SW 1271 (cell line): ENCODE data around the gene SNU13.
"Not testable (repeated sequence)": the region's sequence is repeated elsewhere in the genome, so short reads cannot be mapped to it uniquely, and the experiment has no call there.

Experiments used
- DNase-seq, 2 experiments: peaks; one replicate each; lab custom pipeline; 2025; lab: John Stamatoyannopoulos, UW

Gene SNU13

GRCh38 chr22:41688365-41689211, at the start of gene SNU13:
TSS of gene SNU13 (minus strand) at chr22:41688867. CDS start at chr22:41688796, 71 bp downstream.
- peak; percentile 85 to 87 for DNase-seq

DNA sequence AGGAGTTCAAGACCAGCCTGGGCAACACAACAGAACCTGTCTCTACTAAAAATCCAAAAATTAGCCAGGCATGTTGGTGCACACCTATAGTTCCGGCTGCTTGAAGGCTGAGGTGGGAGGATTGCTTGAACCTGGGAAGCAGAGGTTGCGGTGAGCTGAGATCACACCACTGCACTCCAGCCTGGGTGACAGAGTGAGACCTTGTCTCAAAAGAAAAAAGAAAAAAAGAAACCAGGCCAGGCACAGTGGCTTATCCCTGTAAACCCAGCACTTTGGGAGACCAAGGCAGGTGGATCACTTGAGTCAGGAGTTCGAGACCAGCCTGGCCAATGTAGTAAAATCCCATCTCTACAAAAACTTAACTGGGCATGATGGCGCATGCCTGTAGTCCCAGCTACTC, 44.6 kb upstream of the SNU13 start:
- not testable (repeated sequence) for DNase-seq

- no peak for DNase-seq
Observed at GRCh38 chr22:41732096-41732772, 43.6 kb upstream of the SNU13 start.

DNA sequence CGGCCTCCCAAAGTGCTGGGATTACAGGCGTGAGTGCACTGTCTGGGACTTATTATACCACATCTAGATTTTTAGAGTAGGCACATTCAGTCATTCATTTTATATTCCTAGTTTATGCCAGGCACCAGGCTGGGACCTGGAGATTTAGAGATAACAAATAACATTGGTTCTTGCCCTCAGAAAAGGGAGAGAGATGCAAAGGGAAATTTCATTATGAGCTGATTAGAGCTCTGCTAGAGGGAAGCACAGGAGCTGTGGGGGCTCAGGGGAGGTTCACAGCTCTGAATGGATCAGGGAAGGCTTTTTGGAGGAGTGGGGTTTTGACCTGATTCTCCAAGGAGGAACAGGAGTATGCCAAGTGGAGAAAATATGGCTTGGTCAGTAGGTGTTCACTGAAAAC, 42.9 kb upstream of the SNU13 start:
- no peak for DNase-seq

GRCh38 chr22:41725510-41726110, 36.9 kb upstream of the SNU13 start:
- no peak for DNase-seq

DNA sequence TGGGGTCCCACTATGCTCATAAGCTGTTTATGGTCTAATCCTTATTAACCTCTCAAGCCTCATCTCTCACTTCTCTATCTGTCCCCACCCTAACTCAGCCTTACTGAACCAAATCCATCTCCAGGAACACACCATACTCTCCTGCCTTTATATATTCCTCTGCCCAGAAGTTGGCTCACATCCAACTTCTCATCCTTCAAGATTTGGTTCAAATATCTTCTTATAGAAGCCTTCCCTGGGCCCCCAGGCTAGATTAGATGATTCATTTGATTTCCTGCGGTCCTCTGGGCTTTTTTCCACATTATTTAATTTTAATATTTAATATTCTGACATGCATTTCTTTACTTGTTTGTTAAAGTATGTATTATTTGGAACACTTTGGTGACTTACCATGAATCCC, 33.8 kb upstream of the SNU13 start:
- DNase-seq: no peak

GRCh38 chr22:41713004-41713403, 24.3 kb upstream of the SNU13 start:
- DNase-seq: no peak

DNA sequence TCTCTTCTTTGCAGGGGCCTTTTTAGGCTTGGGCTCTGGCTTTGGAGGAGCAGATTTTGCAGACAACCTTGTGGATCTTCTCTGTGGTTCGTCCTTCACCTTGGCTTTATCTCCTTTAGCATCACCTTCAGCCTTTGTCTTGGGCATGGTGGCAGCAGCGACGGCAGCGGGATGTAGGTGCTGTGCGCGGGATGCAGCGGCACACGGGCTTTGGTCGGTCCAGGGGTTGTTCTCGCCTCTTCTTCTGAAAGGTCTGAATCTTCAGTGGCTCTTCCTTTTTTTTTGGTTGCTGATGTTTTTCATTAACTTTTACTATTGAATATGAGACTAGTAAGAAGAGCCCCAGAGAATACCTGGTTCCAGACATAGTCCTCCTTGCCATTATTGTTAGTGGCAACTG, 20.7 kb upstream of the SNU13 start:
- DNase-seq: no peak

GRCh38 chr22:41702763-41703162, 14.1 kb upstream of the SNU13 start:
- no peak for DNase-seq

GRCh38 chr22:41700108-41700364, 11.4 kb upstream of the SNU13 start:
- no peak for DNase-seq

DNA sequence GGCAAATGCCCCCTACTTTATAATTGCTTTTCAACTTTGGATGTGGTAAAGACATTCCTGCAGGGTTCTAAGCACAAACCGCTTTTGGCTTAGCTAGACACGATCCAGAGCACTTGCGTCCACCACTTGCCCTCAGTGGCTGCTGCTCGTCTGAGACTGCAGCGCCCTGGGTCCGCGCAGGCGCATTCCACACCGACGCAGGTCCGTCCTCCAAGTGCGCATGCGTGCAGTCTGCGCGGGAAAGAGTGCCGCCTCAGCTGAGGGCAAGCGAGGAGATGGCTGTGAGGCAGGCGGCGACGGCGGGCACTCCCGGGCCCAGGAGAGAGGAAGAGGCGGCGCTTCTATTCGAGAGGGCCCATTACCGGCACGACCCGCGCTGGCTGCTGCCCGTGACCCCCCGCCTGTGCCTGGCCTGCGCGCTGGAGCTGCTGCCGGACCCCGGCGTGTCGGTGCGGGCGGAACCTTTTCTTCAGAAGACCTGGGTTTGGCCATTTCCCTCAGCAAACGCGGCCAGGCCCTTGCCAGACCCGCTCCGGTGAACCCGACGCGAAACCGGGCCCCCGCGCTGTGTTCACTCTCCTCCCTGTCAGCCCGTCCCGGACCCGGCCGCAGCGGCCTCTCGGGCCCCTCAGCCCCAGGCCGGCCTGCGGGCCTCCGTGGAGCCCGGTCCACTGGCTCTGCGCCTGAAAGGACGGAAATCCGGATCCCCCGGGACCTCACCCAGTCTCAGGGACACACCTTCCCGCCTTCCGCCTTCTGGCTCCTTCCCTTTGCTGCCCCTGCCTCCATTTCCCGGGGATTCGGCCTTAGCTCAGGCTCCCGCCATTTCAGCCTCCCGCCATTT, 10.8 kb upstream of the SNU13 start, which contains the start of gene MEI1:
TSS of gene MEI1 (plus strand) at position 240 of the 844 bp plus-strand sequence. CDS start at position 276, 36 bp downstream.
- peak; percentile 57 to 82 for DNase-seq

DNA sequence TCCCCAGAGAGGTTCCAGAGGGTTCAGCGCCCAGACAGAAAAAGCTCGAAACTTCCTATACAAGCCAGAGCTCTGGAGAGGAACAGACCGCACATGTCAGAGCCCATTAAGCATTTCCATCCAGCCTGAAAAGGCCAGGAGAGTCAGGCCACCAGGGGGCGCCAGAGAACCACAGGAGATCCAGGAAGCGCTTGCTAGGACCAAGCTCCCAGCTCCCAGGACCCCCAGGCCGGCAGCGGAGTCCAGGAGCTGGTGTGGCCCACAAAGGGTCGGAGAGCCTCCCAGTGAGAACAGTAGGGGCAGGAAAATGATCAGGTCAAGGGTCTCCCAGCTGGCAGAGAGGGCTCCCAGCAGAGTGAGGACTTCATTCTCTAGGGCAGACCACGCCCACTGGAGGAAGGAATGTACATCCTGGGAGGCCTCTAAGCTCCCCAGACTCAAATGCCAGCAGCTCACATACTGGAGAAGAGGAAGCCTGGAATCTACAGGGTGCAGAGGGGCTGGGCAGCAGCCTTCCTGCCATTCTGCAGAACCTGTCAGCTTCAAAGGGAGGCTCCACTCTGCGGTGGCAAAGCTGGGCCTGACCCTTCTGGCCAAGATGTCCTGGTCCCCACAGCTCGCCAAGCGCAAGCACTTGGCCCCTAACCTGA, 8.6 kb upstream of the SNU13 start:
- peak; percentile 12 to 61 for DNase-seq

- DNase-seq: no peak
Observed at GRCh38 chr22:41696703-41697102, 8.0 kb upstream of the SNU13 start.

- DNase-seq: no peak
Observed at GRCh38 chr22:41695211-41695610, 6.5 kb upstream of the SNU13 start.

DNA sequence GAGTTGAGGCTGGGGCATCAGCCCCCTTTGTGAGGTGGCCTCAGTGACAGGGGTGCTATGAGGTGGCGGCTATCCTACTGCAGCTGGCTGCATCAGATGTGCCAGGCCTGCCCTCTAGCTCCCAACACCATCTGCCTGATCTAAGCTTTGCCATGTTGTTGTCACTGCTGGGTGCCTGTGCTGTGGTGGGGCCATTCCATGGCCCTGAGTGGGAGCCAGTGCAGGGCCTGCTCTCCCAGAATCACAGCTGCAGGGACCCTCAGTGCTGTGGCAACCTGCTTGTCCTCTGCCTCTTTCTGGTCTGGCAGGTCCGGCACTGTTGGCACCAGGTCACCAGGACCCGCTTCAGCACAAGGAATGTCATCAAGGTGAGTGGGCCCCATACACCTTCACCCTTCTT, 1.8 kb upstream of the SNU13 start:
- DNase-seq: no peak

- DNase-seq: peak in 1 of 2 experiments; percentile 11
Observed at GRCh38 chr22:41687901-41688364, 734 bp downstream of the SNU13 start.

DNA sequence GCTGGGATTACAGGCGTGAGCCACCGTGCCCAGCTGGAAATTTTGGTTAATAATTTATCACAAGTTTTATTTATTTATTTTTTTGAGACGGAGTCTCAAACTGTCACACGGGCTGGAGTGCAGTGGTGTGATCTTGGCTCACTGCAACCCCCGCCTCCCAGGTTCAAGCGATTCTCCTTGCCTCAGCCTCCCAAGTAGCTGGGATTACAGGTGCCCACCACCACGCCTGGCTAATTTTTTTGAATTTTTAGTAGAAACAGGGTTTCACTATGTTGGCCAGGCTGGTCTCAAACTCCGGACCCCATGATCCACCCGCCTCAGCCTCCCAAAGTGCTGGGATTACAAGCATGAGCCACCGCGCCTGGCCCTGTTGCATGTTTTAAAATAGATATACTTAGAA, 1.8 kb downstream of the SNU13 start:
- DNase-seq: not testable (repeated sequence)

GRCh38 chr22:41684194-41684593, 4.5 kb downstream of the SNU13 start:
- no peak for DNase-seq

DNA sequence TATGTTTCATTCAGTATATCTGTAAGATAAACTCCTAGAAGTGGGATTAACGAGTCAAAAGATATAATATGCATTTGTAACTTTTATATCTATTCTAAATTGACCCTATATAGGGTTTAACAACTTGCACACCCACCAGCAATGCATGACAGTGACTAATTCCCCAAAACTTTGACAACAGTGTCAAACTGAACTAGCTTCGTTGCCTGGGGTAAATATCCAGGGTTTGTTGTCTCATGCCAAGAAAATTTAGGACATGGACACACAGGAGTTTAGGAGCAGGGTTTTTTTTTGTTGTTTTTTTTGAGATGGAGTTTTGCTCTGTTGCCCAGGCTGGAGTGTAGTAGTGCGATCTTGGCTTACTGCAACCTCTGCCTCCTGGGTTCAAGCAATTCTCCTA, 5.1 kb downstream of the SNU13 start:
- DNase-seq: no peak

GRCh38 chr22:41683052-41683451, 5.6 kb downstream of the SNU13 start:
- no peak for DNase-seq

DNA sequence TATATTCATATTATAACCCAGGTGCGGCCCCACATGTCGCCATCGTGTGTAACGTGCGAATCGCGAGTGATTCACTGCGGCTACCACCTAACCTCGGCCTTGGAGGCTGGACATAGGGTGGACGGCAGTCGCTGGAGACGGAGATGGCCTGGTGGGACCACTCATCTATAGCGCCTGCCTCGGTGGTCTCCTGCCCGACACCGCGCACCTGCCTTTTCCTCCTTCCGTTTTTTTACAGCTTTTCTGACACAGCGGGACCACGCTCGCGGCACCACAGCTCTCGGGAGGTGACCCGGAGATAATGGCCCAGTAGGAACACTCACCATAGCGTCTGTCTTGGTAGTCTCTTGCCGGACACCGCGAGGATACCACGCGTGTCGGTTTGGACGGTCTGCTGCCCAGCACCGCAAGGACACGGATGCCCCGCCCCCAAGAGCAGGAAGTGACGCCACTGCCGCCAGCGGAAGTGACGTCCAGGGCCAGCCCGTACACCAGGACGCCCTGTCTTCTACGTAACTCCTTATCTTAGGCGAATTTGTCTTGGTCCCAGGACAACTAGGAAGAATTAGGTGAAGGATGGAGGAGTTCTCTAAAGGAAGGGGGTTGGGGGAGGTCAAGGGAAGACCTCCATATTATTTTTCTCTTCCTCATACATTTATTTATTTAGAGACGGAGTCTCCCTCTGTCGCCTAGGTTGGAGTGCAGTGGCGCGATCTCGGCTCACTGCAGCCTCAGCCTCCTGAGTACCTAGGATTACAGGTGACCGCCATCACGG, 6.4 kb downstream of the SNU13 start:
- no peak for DNase-seq
